ENCODE data around the gene TMEM238L.

TMEM238L gene

DNA sequence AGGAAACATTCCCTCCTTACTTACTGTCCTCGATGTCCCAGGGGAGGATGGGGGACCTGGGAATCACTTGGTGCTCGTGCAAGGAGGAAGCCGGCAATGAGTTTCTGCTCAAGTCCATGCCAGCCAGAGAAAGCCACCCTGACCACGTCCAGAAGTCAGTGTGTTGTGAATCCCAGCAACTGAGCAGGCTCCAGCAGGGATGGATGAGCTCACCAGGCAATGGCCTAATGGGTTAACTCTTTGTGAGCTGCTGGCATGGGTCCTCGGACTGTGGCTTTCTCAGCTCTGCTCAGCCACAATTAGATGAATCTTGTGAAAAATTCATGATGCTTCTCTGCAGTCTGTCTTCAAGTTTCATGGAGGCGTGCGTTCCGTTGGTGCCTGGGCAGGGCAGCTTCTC lies 34.0 kb upstream of the TMEM238L start, which contains the start of gene PIRT:
Gene PIRT (minus strand): TSS at position 167 of the 400 bp plus-strand sequence. CDS start 12,442 bp downstream, outside the sequence.
- no peak for DNase-seq (ENCODE audit: low read depth)
- no peak for TF ChIP-seq CTCF (IDR thresholded peaks at IDR 0.05; ENCODE audit: insufficient read depth, low read depth, low read length, missing control alignments)

GRCh38 chr17:10836966-10837590 lies 33.2 kb upstream of the TMEM238L start:
- TF ChIP-seq CTCF (IDR thresholded peaks at IDR 0.05; ENCODE audit: insufficient read depth, low read depth, low read length, missing control alignments), result no peak
- no peak for DNase-seq (ENCODE audit: low read depth)
- no peak overlapping the region for H3K4me3 ChIP-seq (ENCODE audit: low read depth, low read length)

More for the DNA sequence above, 34.0 kb upstream of the TMEM238L start, which contains the start of gene PIRT:
- H3K4me3 ChIP-seq (ENCODE audit: low read depth, low read length), result no peak within 1 kb of the TSS

DNA sequence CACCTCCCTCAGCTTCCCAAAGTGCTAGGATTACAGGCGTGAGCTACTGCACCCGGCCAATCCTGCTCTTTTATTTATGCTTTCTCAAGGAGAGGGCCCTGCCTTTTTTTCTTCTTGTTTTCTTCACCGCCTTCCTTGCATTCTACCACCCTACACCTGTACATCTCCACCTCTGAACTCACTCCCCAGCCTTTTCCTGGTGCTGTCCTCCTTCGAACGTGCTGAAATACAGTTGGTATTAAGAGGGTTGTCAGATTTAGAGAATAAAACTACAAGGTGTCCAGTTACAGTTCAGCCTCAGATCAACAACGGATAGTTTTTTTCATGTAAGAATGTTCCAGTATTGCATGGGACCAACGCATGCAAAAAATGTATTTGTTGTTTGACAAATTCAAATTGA lies 32.2 kb upstream of the TMEM238L start:
- H3K4me3 ChIP-seq (ENCODE audit: low read depth, low read length), result no peak overlapping the region
- no peak for TF ChIP-seq CTCF (IDR thresholded peaks at IDR 0.05; ENCODE audit: insufficient read depth, low read depth, low read length, missing control alignments)
- no peak for DNase-seq (ENCODE audit: low read depth)

DNA sequence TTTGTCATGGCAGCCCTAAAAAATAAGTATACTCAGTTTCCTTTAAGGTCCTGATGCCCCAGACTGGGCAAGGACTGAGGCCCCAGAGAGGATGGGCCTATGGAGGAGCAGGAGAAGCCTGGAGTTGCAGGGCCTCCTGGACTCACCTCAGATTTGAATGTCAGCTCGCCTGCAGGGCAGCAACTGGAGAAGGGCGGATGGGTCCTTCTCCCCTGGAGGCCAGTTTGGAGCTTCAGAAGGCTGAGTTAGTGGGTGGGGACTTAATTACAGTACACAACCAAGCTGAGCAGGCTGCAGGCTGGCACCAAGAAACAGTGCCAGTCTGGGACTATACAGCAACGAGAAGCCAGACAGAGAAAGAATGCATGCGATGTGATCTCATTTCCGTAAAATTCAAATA lies 27.8 kb upstream of the TMEM238L start:
- DNase-seq (ENCODE audit: low read depth), result no peak
- no peak for TF ChIP-seq CTCF (IDR thresholded peaks at IDR 0.05; ENCODE audit: insufficient read depth, low read depth, low read length, missing control alignments)
- no peak overlapping the region for H3K4me3 ChIP-seq (ENCODE audit: low read depth, low read length)

GRCh38 chr17:10827898-10828552 lies 24.1 kb upstream of the TMEM238L start:
- no peak overlapping the region for H3K4me3 ChIP-seq (ENCODE audit: low read depth, low read length)

DNA sequence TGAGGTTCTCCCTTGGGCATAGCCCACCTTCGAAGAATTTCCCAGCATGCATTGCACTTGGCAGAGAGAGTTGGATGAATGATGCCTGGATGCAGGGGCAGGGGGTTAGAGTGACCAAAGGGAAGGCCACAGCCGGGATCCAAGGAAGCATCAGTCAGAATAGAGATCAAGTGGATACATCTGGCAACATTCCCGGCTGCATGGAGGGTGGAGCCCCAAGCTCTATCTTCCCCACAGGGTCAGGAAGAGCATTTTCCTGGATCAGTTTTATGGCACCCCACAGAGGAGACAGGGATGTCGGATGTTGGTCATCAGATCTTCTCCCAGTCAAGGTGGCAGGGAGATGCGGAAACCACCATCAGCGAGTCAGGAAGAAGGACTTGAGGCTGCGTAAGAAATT lies 21.0 kb upstream of the TMEM238L start:
- H3K4me3 ChIP-seq (ENCODE audit: low read depth, low read length), result no peak overlapping the region
- no peak for DNase-seq (ENCODE audit: low read depth)
- TF ChIP-seq CTCF (IDR thresholded peaks at IDR 0.05; ENCODE audit: insufficient read depth, low read depth, low read length, missing control alignments), result no peak

More at GRCh38 chr17:10827898-10828552, 24.1 kb upstream of the TMEM238L start:
- no peak for DNase-seq (ENCODE audit: low read depth)
- no peak for TF ChIP-seq CTCF (IDR thresholded peaks at IDR 0.05; ENCODE audit: insufficient read depth, low read depth, low read length, missing control alignments)

Data from GM12865 (cell line).